GM12878 (cell line): ENCODE data around the gene CD48. TPM values are rescaled to one million over a fixed set of nuclear protein-coding genes. Genes with fewer than 3 reads are reported as not detected.

Source experiments
- ATAC-seq: fragments of 200-7000 bp; cut with Tn5 transposase; 3 replicates; pipeline ENCODE4 v1.9.1; 2020; ENCODE audit warnings: mild to moderate bottlenecking, moderate library complexity
- BruUV-seq: library from RNA; stranded (reverse); fragments of 400-500 nt; replicated peaks from 2 replicates; lab custom pipeline; 2021; lab: Mats Ljungman, UMichigan
- CTCF ChIA-PET: fragments of 300-600 bp; sonication (Branson Sonifier 250); formaldehyde crosslinking; extraction: SDS; loops from one replicate; lab custom pipeline; 2021; ENCODE audit warnings: inconsistent platforms; lab: Yijun Ruan, JAX
- POLR2A ChIA-PET: fragments of 350-600 bp; formaldehyde crosslinking; extraction: SDS; loops from one replicate; lab custom pipeline; 2021; ENCODE audit warnings: inconsistent platforms; lab: Charles Lee
- RAD21 ChIA-PET: fragments of 300-600 bp; sonication (Branson Sonifier 250); formaldehyde crosslinking; loops from one replicate; lab custom pipeline; 2023; ENCODE audit warnings: antibody characterized with exemption; ENCODE audit not compliant: unreplicated experiment; lab: Charles Lee
- SMC1A ChIA-PET: fragments of 300-600 bp; sonication (Branson Sonifier 250); formaldehyde crosslinking; loops from one replicate; lab custom pipeline; 2023; ENCODE audit not compliant: unreplicated experiment, uncharacterized antibody; lab: Charles Lee
- DNase-seq: peaks from one replicate; pipeline ENCODE4 v3.0.0-alpha.2; 2011; ENCODE audit warnings: low read depth, low spot score
- FAIRE-seq: peaks from 3 replicates; lab custom pipeline; 2011; peaks lifted over from hg19 to GRCh38; lab: Jason Lieb, UNC
- H2AFZ ChIP-seq: 2 replicates; pipeline ENCODE4 v1.6.0; 2011; ENCODE audit warnings: low read depth, low read length, control low read depth; ENCODE audit not compliant: control insufficient read depth
- H3K27ac ChIP-seq: 2 replicates; pipeline ENCODE4 v1.5.1; 2011; ENCODE audit warnings: control low read depth; ENCODE audit not compliant: control insufficient read depth, insufficient read depth
- H3K27me3 ChIP-seq, 2 experiments: replicated peaks in 1 of 2; 2 replicates each; pipeline versions ENCODE4 v1.6.0 to v1.6.1; 2011; ENCODE audit warnings: low read length in 1 of 2; ENCODE audit not compliant: control insufficient read depth in 2 of 2, insufficient read depth in 2 of 2
- H3K36me3 ChIP-seq, 2 experiments: 2 replicates each; pipeline ENCODE4 v1.5.1; 2011; ENCODE audit warnings: low read length in 1 of 2; ENCODE audit not compliant: control insufficient read depth in 2 of 2, insufficient read depth in 2 of 2
- H3K4me1 ChIP-seq: 2 replicates; pipeline ENCODE4 v1.6.1; 2011; ENCODE audit warnings: mild to moderate bottlenecking, low read length, moderate library complexity, mixed read lengths; ENCODE audit not compliant: control insufficient read depth, insufficient read depth
- H3K4me2 ChIP-seq: 2 replicates; pipeline ENCODE4 v1.6.0; 2011; ENCODE audit warnings: control low read depth; ENCODE audit not compliant: control insufficient read depth, insufficient read depth
- H3K4me3 ChIP-seq: fragments of 200-600 bp; sonication (generic); 2 replicates; pipeline ENCODE4 v1.5.1; 2016
- H3K79me2 ChIP-seq: 2 replicates; pipeline ENCODE4 v1.6.0; 2011; ENCODE audit warnings: low read length; ENCODE audit not compliant: control insufficient read depth, insufficient read depth
- H3K9ac ChIP-seq: 2 replicates; pipeline ENCODE4 v1.8.0; 2011; ENCODE audit warnings: low read length, control low read depth, mixed read lengths; ENCODE audit not compliant: control insufficient read depth, insufficient read depth
- H3K9me3 ChIP-seq: replicated peaks from 3 replicates; pipeline ENCODE4 v1.5.1; 2011; ENCODE audit warnings: mild to moderate bottlenecking, low read length; ENCODE audit not compliant: control insufficient read depth, insufficient read depth
- H4K20me1 ChIP-seq: 2 replicates; pipeline ENCODE4 v1.6.0; 2011; ENCODE audit not compliant: control insufficient read depth, insufficient read depth
- BACH1 ChIP-seq: fragments of 450-650 bp; IDR thresholded peaks from 2 replicates; pipeline ENCODE4 v1.6.1; 2017; ENCODE audit warnings: mild to moderate bottlenecking, borderline replicate concordance
- BHLHE40 ChIP-seq, 2 experiments: fragments of 450-650 bp in 1 of 2; IDR thresholded peaks; 2 replicates each; pipeline ENCODE4 v1.6.1; 2011 to 2017; ENCODE audit warnings: low read depth in 2 of 2, borderline replicate concordance in 1 of 2, improper control_type of control experiment in 1 of 2, low read length in 1 of 2, mild to moderate bottlenecking in 1 of 2
- HCFC1 ChIP-seq: fragments of 150-350 bp; IDR thresholded peaks from 2 replicates; pipeline ENCODE4 v1.6.1; 2014; ENCODE audit warnings: low read length
- MXI1 ChIP-seq: fragments of 150-350 bp; IDR thresholded peaks from 2 replicates; pipeline ENCODE4 v1.6.1; 2011; ENCODE audit warnings: low read depth, mild to moderate bottlenecking, inconsistent platforms, low read length, improper control_type of control experiment
- MYB ChIP-seq: fragments of 150-350 bp; IDR thresholded peaks from 2 replicates; pipeline ENCODE4 v1.6.1; 2014; ENCODE audit warnings: mild to moderate bottlenecking, low read depth, low read length, borderline replicate concordance
- NFYB ChIP-seq: IDR thresholded peaks from 2 replicates; pipeline ENCODE4 v1.6.1; 2011; ENCODE audit warnings: low read depth, mild to moderate bottlenecking, low read length, improper control_type of control experiment, moderate library complexity; ENCODE audit not compliant: insufficient read depth
- PML ChIP-seq: IDR thresholded peaks from 2 replicates; pipeline ENCODE4 v1.6.1; 2012; ENCODE audit warnings: low read length, inconsistent platforms
- RELB ChIP-seq: fragments of 450-650 bp; IDR thresholded peaks from 2 replicates; pipeline ENCODE4 v1.6.1; 2017; ENCODE audit warnings: low read depth, mild to moderate bottlenecking, moderate library complexity
- RFX5 ChIP-seq: IDR thresholded peaks from 2 replicates; pipeline ENCODE4 v1.6.1; 2011; ENCODE audit warnings: low read depth, low read length, improper control_type of control experiment
- SPI1 ChIP-seq: IDR thresholded peaks from 2 replicates; pipeline ENCODE4 v1.6.1; 2011; ENCODE audit warnings: low read depth, mild to moderate bottlenecking, low read length, moderate library complexity, borderline replicate concordance; ENCODE audit not compliant: insufficient read depth
- SREBF2 ChIP-seq: IDR thresholded peaks from 2 replicates; pipeline ENCODE4 v1.6.1; 2012; ENCODE audit warnings: mild to moderate bottlenecking, low read length
- SUPT20H ChIP-seq: IDR thresholded peaks from 2 replicates; pipeline ENCODE4 v1.6.1; 2011; ENCODE audit warnings: low read depth, mild to moderate bottlenecking, low read length, moderate library complexity, borderline replicate concordance; ENCODE audit not compliant: control insufficient read depth
- TARDBP ChIP-seq: IDR thresholded peaks from 2 replicates; pipeline ENCODE4 v1.6.1; 2016; ENCODE audit warnings: borderline replicate concordance
- ZNF207 ChIP-seq: fragments of 450-650 bp; IDR thresholded peaks from 2 replicates; pipeline ENCODE4 v1.6.1; 2014; ENCODE audit warnings: antibody characterized with exemption, mild to moderate bottlenecking, borderline replicate concordance
- ZNF622 ChIP-seq: fragments of 450-650 bp; IDR thresholded peaks from 2 replicates; pipeline ENCODE4 v1.6.1; 2017; ENCODE audit warnings: mild to moderate bottlenecking, inconsistent platforms
- ZZZ3 ChIP-seq: IDR thresholded peaks from 2 replicates; pipeline ENCODE4 v1.6.1; 2011; ENCODE audit warnings: low read depth; ENCODE audit not compliant: control insufficient read depth, insufficient read length
- WGBS: methylation state at CpG from one replicate; pipeline ENCODE4 v1.1.6; 2016; ENCODE audit warnings: low lambda C conversion rate; ENCODE audit not compliant: insufficient replicate concordance, insufficient coverage; ENCODE audit errors: missing lambda C conversion rate; 5-methylcytosine and 5-hydroxymethylcytosine counted together
- in situ Hi-C: fragments of 300-500 bp; cut with MboI; formaldehyde crosslinking; loops from 9 replicates; pipeline ENCODE4 v1.14.3; 2018; ENCODE audit warnings: mixed read lengths
- intact Hi-C: fragments of 100-400 bp; cut with micrococcal nuclease; formaldehyde crosslinking; loops from one replicate; pipeline ENCODE4 v1.14.2; 2022; ENCODE audit not compliant: unreplicated experiment
- polyA plus RNA-seq, 11 experiments: library from polyadenylated mRNA; depleted of rRNA in 4 of 11; unstranded in 6 of 11; stranded (reverse) in 5 of 11; fragments of >200 nt; fragmentation: Nextera tagmentation in 4 of 11; fragmentation: Illumina TruSeq in 1 of 11; extraction: Ambion mirVana in 4 of 11; extraction: Trizol in 1 of 11; gene quantifications; 1 replicate in 1 of 11; 2 replicates in 10 of 11; pipeline versions ENCODE4 v1.2.1 to v1.2.3, GENCODE V29; 2011 to 2016; ENCODE audit warnings: inconsistent platforms in 2 of 11, missing spikeins in 2 of 11, low read depth in 1 of 11
- total RNA-seq, 4 experiments: library from RNA; depleted of rRNA in 3 of 4; stranded (reverse); fragments of >200 nt in 3 of 4; fragmentation: Illumina TruSeq in 1 of 4; extraction: Trizol in 1 of 4; gene quantifications; 2 replicates each; pipeline versions ENCODE4 v1.2.1 to v1.2.3, GENCODE V29; 2013 to 2021

The CD48 gene
- total and polyA plus RNA-seq, 10 of the 15 experiments (the other 5 are each of a cell fraction or from before 2014, with no cell fraction given) = 302 to 1,315 (median 430) TPM

DNA sequence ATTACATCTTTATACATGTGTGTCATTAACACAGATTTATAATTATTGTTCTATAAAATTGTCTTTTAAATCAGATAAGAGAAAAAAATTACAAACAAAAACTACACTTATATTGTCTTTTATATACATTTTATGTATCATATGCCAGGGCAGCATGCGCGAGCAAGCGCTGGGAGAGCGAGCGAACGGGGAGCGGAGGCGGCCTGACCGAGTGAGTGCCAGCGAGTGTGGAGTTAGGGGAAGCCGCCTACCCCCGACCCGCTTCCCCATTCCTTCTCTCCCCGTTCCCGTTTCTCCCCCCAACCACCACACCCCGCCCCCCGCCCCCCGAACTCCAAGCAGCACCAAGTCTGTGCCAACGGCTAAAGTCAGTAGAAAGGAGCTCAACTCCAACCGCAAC, 41.8 kb downstream of the CD48 start:
- POLR2A ChIA-PET = no interaction called here
- Histone ChIP-seq H3K4me3 (no peak overlapping the region), H3K9ac (no peak overlapping the region), H3K9me3 (no peaks in the 10 kb centered on the region; the same call in none of the 3 replicates), H2AFZ (no peak overlapping the region), H3K79me2 (peaks cover 21% of the 10 kb centered on the region), H3K27ac (no peak overlapping the region), H3K36me3 (no peaks in the 10 kb centered on the region), H3K4me2 (no peak overlapping the region)
- FAIRE-seq (no peak), DNase-seq (no peak), ATAC-seq (no peak)
- intact Hi-C loops = no loop called here
- BruUV-seq = no TSS peak
- TF ChIP-seq MYB = no peak
- no peak for TF ChIP-seq BHLHE40 (IDR thresholded peaks at IDR 0.05; ENCODE audit: borderline replicate concordance in 1 of 2, low read depth in 2 of 2, low read length in 1 of 2)
- TF ChIP-seq ZZZ3 = no peak
- TF ChIP-seq SREBF2 = no peak
- no peak for TF ChIP-seq MXI1
- TF ChIP-seq PML = no peak
- TF ChIP-seq ZNF622 = no peak
- TF ChIP-seq SPI1 = no peak
- no peak for TF ChIP-seq TARDBP
- TF ChIP-seq ZNF207 = no peak
- TF ChIP-seq HCFC1 = no peak
- no peak for TF ChIP-seq SUPT20H
- TF ChIP-seq RELB = no peak
- no peak for TF ChIP-seq NFYB
- TF ChIP-seq RFX5 = no peak
- no peak for TF ChIP-seq BACH1
- TF ChIP-seq, all 136 proteins: peak for 0
- Histone ChIP-seq H3K27me3 (no peaks in the 10 kb centered on the region), H4K20me1 (no peaks in the 10 kb centered on the region), H3K4me1 (peaks cover 43% of the 10 kb centered on the region)
- ChIA-PET CTCF (no interaction called here), RAD21 (interaction anchor here (6.8 kb wide), 1 partner anchor 21 kb away, joined by 117 read pairs; the partner anchor contains the start of gene SLAMF1), SMC1A (interaction anchor here (1.3 to 6.7 kb wide), 3 partner anchors 9 to 24 kb away, joined by 4 to 187 read pairs (median 7); partner anchors contain the start of gene SLAMF1)
- 93% methylated on average over 20 of the region's 20 CpGs for WGBS
- in situ Hi-C loops = no loop called here
